SJSA1 (cell line): Measurements from ENCODE around the gene FBLN1. TPM values are rescaled to one million over a fixed set of nuclear protein-coding genes. Genes with fewer than 3 reads are reported as not detected.
"Not testable (repeated sequence)": the region's sequence is repeated elsewhere in the genome, so short reads cannot be mapped to it uniquely, and the experiment has no call there.

Experiments used
- DNase-seq, 2 experiments: peaks; one replicate each; pipeline ENCODE4 v3.0.0-alpha.2; 2015 to 2020; ENCODE audit warnings: low spot score in 2 of 2, low read depth in 1 of 2
- H3K27ac ChIP-seq: fragments of 250-450 bp; sonication (Bioruptor Pico); 2 replicates; pipeline ENCODE4 v1.5.1; 2020; ENCODE audit warnings: mild to moderate bottlenecking, moderate library complexity
- H3K27me3 ChIP-seq: fragments of 250-450 bp; sonication (Bioruptor Pico); replicated peaks from 2 replicates; pipeline ENCODE4 v1.5.1; 2020; ENCODE audit warnings: mild to moderate bottlenecking, moderate library complexity
- H3K36me3 ChIP-seq: fragments of 250-450 bp; sonication (Bioruptor Pico); 2 replicates; pipeline ENCODE4 v1.5.1; 2020; ENCODE audit warnings: mild to moderate bottlenecking
- H3K4me1 ChIP-seq: fragments of 250-450 bp; sonication (Bioruptor Pico); replicated peaks from 2 replicates; pipeline ENCODE4 v1.6.1; 2021; ENCODE audit warnings: mild to moderate bottlenecking
- H3K4me3 ChIP-seq: fragments of 250-450 bp; sonication (Bioruptor Pico); 2 replicates; pipeline ENCODE4 v1.5.1; 2020; ENCODE audit warnings: mild to moderate bottlenecking
- H3K9me3 ChIP-seq: fragments of 250-450 bp; sonication (Bioruptor Pico); replicated peaks from 2 replicates; pipeline ENCODE4 v1.5.1; 2020; ENCODE audit warnings: mild to moderate bottlenecking
- total RNA-seq: library from RNA; depleted of rRNA; stranded (reverse); fragments of >200 nt; shearing (Covaris generic); gene quantifications from 2 replicates; pipeline ENCODE4 v1.2.3, GENCODE V29; 2014

FBLN1 gene
- total RNA-seq, 1 experiment from 2014 or later, result 38.8 TPM

- H3K9me3 ChIP-seq, DNase-seq, H3K4me3 ChIP-seq, H3K36me3 ChIP-seq, H3K27ac ChIP-seq, H3K27me3 ChIP-seq: not testable (repeated sequence)
- peaks cover 20% of the 10 kb centered on the region for H3K4me1 ChIP-seq
Measured at GRCh38 chr22:45591633-45592213, 89.0 kb downstream of the FBLN1 start.

GRCh38 chr22:45594123-45594941, 91.6 kb downstream of the FBLN1 start:
- H3K4me1 ChIP-seq, result peaks cover 8% of the 10 kb centered on the region; the same call in 1 of the 2 replicates
- DNase-seq, result no peak
- H3K27ac ChIP-seq, result no peak overlapping the region
- H3K36me3 ChIP-seq, result peaks cover 6% of the 10 kb centered on the region; the same call in 1 of the 2 replicates
- no peaks in the 10 kb centered on the region for H3K27me3 ChIP-seq
- H3K9me3 ChIP-seq, result no peaks in the 10 kb centered on the region
- no peak overlapping the region for H3K4me3 ChIP-seq

GRCh38 chr22:45597460-45598192, 94.9 kb downstream of the FBLN1 start:
- Histone ChIP-seq H3K27me3 (no peaks in the 10 kb centered on the region), H3K9me3 (no peaks in the 10 kb centered on the region), H3K36me3 (peaks cover 12% of the 10 kb centered on the region), H3K4me3 (no peak overlapping the region), H3K4me1 (peaks cover 16% of the 10 kb centered on the region), H3K27ac (no peak overlapping the region)
- DNase-seq, result no peak

- Histone ChIP-seq H3K9me3 (no peaks in the 10 kb centered on the region), H3K27me3 (no peaks in the 10 kb centered on the region), H3K4me3 (no peak overlapping the region), H3K4me1 (peaks cover 24% of the 10 kb centered on the region), H3K27ac (no peak overlapping the region), H3K36me3 (peaks cover 9% of the 10 kb centered on the region)
- no peak for DNase-seq
Measured at GRCh38 chr22:45598596-45599217, 96.0 kb downstream of the FBLN1 start.

GRCh38 chr22:45599836-45600577, 97.3 kb downstream of the FBLN1 start:
- Histone ChIP-seq H3K27ac (no peak overlapping the region), H3K36me3 (peaks cover 9% of the 10 kb centered on the region)

GRCh38 chr22:45600790-45601730, 98.4 kb downstream of the FBLN1 start:
- Histone ChIP-seq H3K27me3 (no peaks in the 10 kb centered on the region), H3K4me1 (peaks cover 43% of the 10 kb centered on the region), H3K4me3 (no peak overlapping the region), H3K36me3 (peaks cover 9% of the 10 kb centered on the region), H3K9me3 (no peaks in the 10 kb centered on the region), H3K27ac (no peak overlapping the region)
- DNase-seq, result no peak

More at GRCh38 chr22:45599836-45600577, 97.3 kb downstream of the FBLN1 start:
- no peak for DNase-seq
- peaks cover 35% of the 10 kb centered on the region for H3K4me1 ChIP-seq
- no peaks in the 10 kb centered on the region for H3K9me3 ChIP-seq
- no peak overlapping the region for H3K4me3 ChIP-seq
- no peaks in the 10 kb centered on the region for H3K27me3 ChIP-seq

- H3K36me3 ChIP-seq, result peaks cover 9% of the 10 kb centered on the region
- H3K27ac ChIP-seq, result peak overlapping the region; percentile 16; the same call in 1 of the 2 replicates
- DNase-seq, result no peak
- H3K4me3 ChIP-seq, result no peak overlapping the region
- peaks cover 53% of the 10 kb centered on the region for H3K4me1 ChIP-seq
- no peaks in the 10 kb centered on the region for H3K9me3 ChIP-seq
- H3K27me3 ChIP-seq, result no peaks in the 10 kb centered on the region
Measured at GRCh38 chr22:45602004-45602733, 99.5 kb downstream of the FBLN1 start.

GRCh38 chr22:45602824-45603595, 100.3 kb downstream of the FBLN1 start:
- Histone ChIP-seq H3K9me3 (no peaks in the 10 kb centered on the region), H3K27ac (peak overlapping the region; percentile 98), H3K27me3 (no peaks in the 10 kb centered on the region), H3K36me3 (peaks cover 9% of the 10 kb centered on the region), H3K4me1 (peaks cover 62% of the 10 kb centered on the region), H3K4me3 (no peak overlapping the region)
- peak in 1 of 2 experiments; percentile 41 for DNase-seq

- no peaks in the 10 kb centered on the region for H3K27me3 ChIP-seq
- H3K4me3 ChIP-seq, result peak overlapping the region; percentile 1; the same call in 1 of the 2 replicates
- H3K9me3 ChIP-seq, result no peaks in the 10 kb centered on the region
- DNase-seq, result peak in 1 of 2 experiments; percentile 69
- H3K36me3 ChIP-seq, result peaks cover 9% of the 10 kb centered on the region
- H3K27ac ChIP-seq, result peak overlapping the region; percentile 98
- H3K4me1 ChIP-seq, result peaks cover 68% of the 10 kb centered on the region
Measured at GRCh38 chr22:45603619-45604018, 100.9 kb downstream of the FBLN1 start.

GRCh38 chr22:45608045-45608444, 105.4 kb downstream of the FBLN1 start:
- H3K4me3 ChIP-seq, H3K9me3 ChIP-seq, H3K36me3 ChIP-seq, DNase-seq, H3K27me3 ChIP-seq: not testable (repeated sequence)
- H3K27ac ChIP-seq, result peak overlapping the region; percentile 85
- peaks cover 71% of the 10 kb centered on the region for H3K4me1 ChIP-seq

- H3K9me3 ChIP-seq, result no peaks in the 10 kb centered on the region
- no peaks in the 10 kb centered on the region for H3K27me3 ChIP-seq
- peak; percentile 88 to 94 for DNase-seq
- H3K4me3 ChIP-seq, result no peak overlapping the region
- no peaks in the 10 kb centered on the region for H3K36me3 ChIP-seq
- H3K4me1 ChIP-seq, result peaks cover 65% of the 10 kb centered on the region
- peak overlapping the region; percentile 85 for H3K27ac ChIP-seq
Measured at GRCh38 chr22:45608763-45609180, 106.1 kb downstream of the FBLN1 start.
